HPDE6-E6E7 (cell line): ENCODE measurements around the gene CDKN2C.
"Not testable (repeated sequence)": the region's sequence is repeated elsewhere in the genome, so short reads cannot be mapped to it uniquely, and the experiment has no call there.

ENCODE experiments used
- DNase-seq: peaks from one replicate; pipeline ENCODE4 v3.0.0; 2011; ENCODE audit warnings: missing footprints; ENCODE audit errors: extremely low spot score

The CDKN2C gene

GRCh38 chr1:50979937-50980336, 9.9 kb downstream of the CDKN2C start:
- DNase-seq, result no peak

- DNase-seq, result no peak
Measured at GRCh38 chr1:50980505-50980904, 10.5 kb downstream of the CDKN2C start.

GRCh38 chr1:50981741-50982140, 11.7 kb downstream of the CDKN2C start:
- no peak for DNase-seq

- DNase-seq, result no peak
Measured at GRCh38 chr1:50982611-50983010, 12.6 kb downstream of the CDKN2C start.

GRCh38 chr1:50983219-50983802, 13.3 kb downstream of the CDKN2C start:
- DNase-seq, result no peak

GRCh38 chr1:50985094-50985493, 15.0 kb downstream of the CDKN2C start:
- no peak for DNase-seq

GRCh38 chr1:50986653-50987052, 16.6 kb downstream of the CDKN2C start:
- DNase-seq, result no peak

GRCh38 chr1:50989694-50990093, 19.6 kb downstream of the CDKN2C start:
- no peak for DNase-seq

GRCh38 chr1:50992532-50993318, 22.7 kb downstream of the CDKN2C start:
- DNase-seq, result no peak

- DNase-seq, result no peak
Measured at GRCh38 chr1:50993645-50994044, 23.6 kb downstream of the CDKN2C start.

- DNase-seq, result no peak
Measured at GRCh38 chr1:50994997-50995396, 25.0 kb downstream of the CDKN2C start.

GRCh38 chr1:50995651-50996050, 25.6 kb downstream of the CDKN2C start:
- no peak for DNase-seq

GRCh38 chr1:50996083-50996482, 26.0 kb downstream of the CDKN2C start:
- DNase-seq, result no peak

- DNase-seq, result not testable (repeated sequence)
Measured at GRCh38 chr1:50999375-50999774, 29.3 kb downstream of the CDKN2C start.

GRCh38 chr1:51000160-51000559, 30.1 kb downstream of the CDKN2C start:
- no peak for DNase-seq

- DNase-seq, result no peak
Measured at GRCh38 chr1:51000651-51001050, 30.6 kb downstream of the CDKN2C start.

GRCh38 chr1:51002516-51002915, 32.5 kb downstream of the CDKN2C start:
- DNase-seq, result no peak

- DNase-seq, result not testable (repeated sequence)
Measured at GRCh38 chr1:51005549-51005948, 35.5 kb downstream of the CDKN2C start.

- DNase-seq, result no peak
Measured at GRCh38 chr1:51009381-51009780, 39.3 kb downstream of the CDKN2C start.

GRCh38 chr1:51014878-51015277, 44.8 kb downstream of the CDKN2C start:
- DNase-seq, result no peak

- DNase-seq, result no peak
Measured at GRCh38 chr1:51019811-51020210, 49.8 kb downstream of the CDKN2C start.
